GM19438 (cell line): ENCODE measurements around the gene UBE2M.
"Not testable (repeated sequence)": the region's sequence is repeated elsewhere in the genome, so short reads cannot be mapped to it uniquely, and the experiment has no call there.

Experiments
- ATAC-seq: cut with Tn5 transposase; IDR thresholded peaks from one replicate; pipeline ENCODE4 v1.9.1; 2021; ENCODE audit warnings: low read depth; ENCODE audit not compliant: unreplicated experiment

The UBE2M gene

GRCh38 chr19:58515259-58515658 lies 43.2 kb downstream of the UBE2M start:
- no peak for ATAC-seq

- ATAC-seq, result no peak
These were observed 43.8 kb downstream of the UBE2M start for GRCh38 chr19:58514564-58515022.

- ATAC-seq, result no peak
These were observed 44.5 kb downstream of the UBE2M start for GRCh38 chr19:58513694-58514563.

GRCh38 chr19:58513213-58513693 lies 45.2 kb downstream of the UBE2M start:
- no peak for ATAC-seq

GRCh38 chr19:58511353-58512208 lies 46.8 kb downstream of the UBE2M start, which contains the start of gene SLC27A5:
Gene SLC27A5 (minus strand): TSS chr19:58511992. CDS start chr19:58511955, 37 bp downstream.
- ATAC-seq, result no peak

GRCh38 chr19:58510084-58510862 lies 48.1 kb downstream of the UBE2M start:
- no peak for ATAC-seq

GRCh38 chr19:58509731-58510083 lies 48.7 kb downstream of the UBE2M start:
- ATAC-seq, result no peak

GRCh38 chr19:58507602-58508223 lies 50.7 kb downstream of the UBE2M start:
- not testable (repeated sequence) for ATAC-seq
